Measurements from ENCODE around the gene C1QB. TPM values are rescaled to one million over a fixed set of nuclear protein-coding genes. Genes with fewer than 3 reads are reported as not detected.
"Not testable (repeated sequence)": the region's sequence is repeated elsewhere in the genome, so short reads cannot be mapped to it uniquely, and the experiment has no call there.

The C1QB gene
- total RNA-seq, 1 experiment from 2014 or later = not detected

GRCh38 chr1:22704440-22705067 is 51.5 kb downstream of the C1QB start:
- DNase-seq (ENCODE audit: unreplicated experiment) = peak; percentile 89
- ChIA-PET POLR2A (interaction anchor here (0.8 to 2.2 kb wide), 4 partner anchors 36 to 381 kb away, joined by 3 to 7 read pairs (median 4); no protein-coding TSS in a partner anchor), CTCF (interaction anchor here (0.6 to 4.9 kb wide), 39 partner anchors 9 to 478 kb away, joined by 3 to 113 read pairs (median 4); no protein-coding TSS in a partner anchor)
- TF ChIP-seq CTCF (IDR thresholded peaks at IDR 0.05; ENCODE audit: unreplicated experiment) = peak; percentile 89
- Mint-ChIP-seq H3K36me3 (ENCODE audit: insufficient read depth, unreplicated experiment) (no peaks in the 10 kb centered on the region), H3K9me3 (ENCODE audit: unreplicated experiment) (no peaks in the 10 kb centered on the region), H3K27me3 (ENCODE audit: insufficient read depth, unreplicated experiment) (no peaks in the 10 kb centered on the region), H3K4me1 (ENCODE audit: insufficient read depth, unreplicated experiment) (no peaks in the 10 kb centered on the region), H3K27ac (ENCODE audit: low read depth, unreplicated experiment) (no peak overlapping the region), H3K4me3 (ENCODE audit: unreplicated experiment) (no peak overlapping the region)
- BruUV-seq (replicated peaks) = no TSS peak
- intact Hi-C loops (cut with micrococcal nuclease) = loop anchor here (1.0 kb wide), 4 partner anchors 158 to 260 kb away; no protein-coding TSS in a partner anchor

- H3K27me3 Mint-ChIP-seq (ENCODE audit: insufficient read depth, unreplicated experiment) = no peaks in the 10 kb centered on the region
- no peaks in the 10 kb centered on the region for H3K4me1 Mint-ChIP-seq (ENCODE audit: insufficient read depth, unreplicated experiment)
- no peak for TF ChIP-seq CTCF (IDR thresholded peaks at IDR 0.05; ENCODE audit: unreplicated experiment)
- no peak for DNase-seq (ENCODE audit: unreplicated experiment)
- ChIA-PET CTCF (interaction anchor here (0.6 to 4.9 kb wide), 20 partner anchors 8 to 259 kb away, joined by 3 to 113 read pairs (median 5); no protein-coding TSS in a partner anchor), POLR2A (interaction anchor here (1.3 kb wide), 1 partner anchor 125 kb away, joined by 4 read pairs; no protein-coding TSS in a partner anchor)
- BruUV-seq (replicated peaks) = no TSS peak
- H3K4me3 Mint-ChIP-seq (ENCODE audit: unreplicated experiment) = no peak overlapping the region
- no peak overlapping the region for H3K27ac Mint-ChIP-seq (ENCODE audit: low read depth, unreplicated experiment)
- H3K9me3 Mint-ChIP-seq (ENCODE audit: unreplicated experiment) = no peaks in the 10 kb centered on the region
- H3K36me3 Mint-ChIP-seq (ENCODE audit: insufficient read depth, unreplicated experiment) = no peaks in the 10 kb centered on the region
- intact Hi-C loops (cut with micrococcal nuclease) = no loop called here
Measured at GRCh38 chr1:22705586-22705985, 52.5 kb downstream of the C1QB start.

- BruUV-seq (replicated peaks); H3K9me3 Mint-ChIP-seq (ENCODE audit: unreplicated experiment); H3K27me3 Mint-ChIP-seq (ENCODE audit: insufficient read depth, unreplicated experiment); intact Hi-C loops (cut with micrococcal nuclease); H3K36me3 Mint-ChIP-seq (ENCODE audit: insufficient read depth, unreplicated experiment); POLR2A ChIA-PET; H3K4me3 Mint-ChIP-seq (ENCODE audit: unreplicated experiment); H3K27ac Mint-ChIP-seq (ENCODE audit: low read depth, unreplicated experiment); H3K4me1 Mint-ChIP-seq (ENCODE audit: insufficient read depth, unreplicated experiment); DNase-seq (ENCODE audit: unreplicated experiment): not testable (repeated sequence)
- CTCF ChIA-PET = interaction anchor here (1.0 to 4.9 kb wide), 5 partner anchors 10 to 448 kb away, joined by 3 to 113 read pairs (median 19); no protein-coding TSS in a partner anchor
Measured at GRCh38 chr1:22706100-22706499, 53.1 kb downstream of the C1QB start.

- H3K27ac Mint-ChIP-seq (ENCODE audit: low read depth, unreplicated experiment) = no peak overlapping the region
- H3K36me3 Mint-ChIP-seq (ENCODE audit: insufficient read depth, unreplicated experiment) = no peaks in the 10 kb centered on the region
- ChIA-PET CTCF (interaction anchor here (0.6 to 2.7 kb wide), 3 partner anchors 180 to 323 kb away, joined by 4 to 19 read pairs (median 4); no protein-coding TSS in a partner anchor), POLR2A (no interaction called here)
- H3K4me1 Mint-ChIP-seq (ENCODE audit: insufficient read depth, unreplicated experiment) = no peaks in the 10 kb centered on the region
- no peaks in the 10 kb centered on the region for H3K27me3 Mint-ChIP-seq (ENCODE audit: insufficient read depth, unreplicated experiment)
- no peak for TF ChIP-seq CTCF (IDR thresholded peaks at IDR 0.05; ENCODE audit: unreplicated experiment)
- no peaks in the 10 kb centered on the region for H3K9me3 Mint-ChIP-seq (ENCODE audit: unreplicated experiment)
- intact Hi-C loops (cut with micrococcal nuclease) = no loop called here
- DNase-seq (ENCODE audit: unreplicated experiment) = no peak
- no TSS peak for BruUV-seq (replicated peaks)
- H3K4me3 Mint-ChIP-seq (ENCODE audit: unreplicated experiment) = no peak overlapping the region
Measured at GRCh38 chr1:22708777-22709176, 55.7 kb downstream of the C1QB start.

Data from MCF 10A (cell line).